Endothelial cell (in vitro differentiated cells): Measurements from ENCODE around the gene GPS1. TPM values are rescaled to one million over a fixed set of nuclear protein-coding genes. Genes with fewer than 3 reads are reported as not detected.

Experiments
- DNase-seq: peaks from one replicate; pipeline ENCODE4 v3.0.0; 2021; ENCODE audit warnings: low spot score
- H3K27ac Mint-ChIP-seq: one replicate; pipeline ENCODE4 v1.8.0; 2021; ENCODE audit warnings: mixed read lengths, inconsistent platforms; ENCODE audit not compliant: unreplicated experiment
- H3K27me3 Mint-ChIP-seq: one replicate; pipeline ENCODE4 v1.8.0; 2021; ENCODE audit warnings: mild to moderate bottlenecking, moderate library complexity, mixed read lengths, inconsistent platforms; ENCODE audit not compliant: unreplicated experiment
- H3K36me3 Mint-ChIP-seq: one replicate; pipeline ENCODE4 v1.8.0; 2021; ENCODE audit warnings: mild to moderate bottlenecking, low read depth, mixed read lengths, inconsistent platforms; ENCODE audit not compliant: unreplicated experiment
- H3K4me1 Mint-ChIP-seq: one replicate; pipeline ENCODE4 v1.8.0; 2021; ENCODE audit warnings: mild to moderate bottlenecking, mixed read lengths, inconsistent platforms; ENCODE audit not compliant: unreplicated experiment
- H3K4me3 Mint-ChIP-seq: one replicate; pipeline ENCODE4 v1.8.0; 2021; ENCODE audit warnings: mild to moderate bottlenecking, mixed read lengths, inconsistent platforms; ENCODE audit not compliant: unreplicated experiment
- H3K9me3 Mint-ChIP-seq: one replicate; pipeline ENCODE4 v1.8.0; 2021; ENCODE audit warnings: mixed read lengths, inconsistent platforms; ENCODE audit not compliant: unreplicated experiment
- total RNA-seq: library from RNA; stranded (reverse); fragmentation: NEBNext Ultra II Directional; extraction: Animal tissue kit (Norgen Biotek cat#: 25700); gene quantifications from one replicate; pipeline ENCODE4 v1.2.1, GENCODE V29; 2021; ENCODE audit not compliant: unreplicated experiment
- TF ChIP-seq, protein P1 (sequence below): fragments of 200-600 bp; sonication (generic); IDR thresholded peaks from one replicate; pipeline ENCODE4 v1.5.0; 2021; ENCODE audit warnings: antibody characterized with exemption; ENCODE audit not compliant: unreplicated experiment

The GPS1 gene
- total RNA-seq, 1 donor from 2014 or later, result 80.0 TPM

DNA sequence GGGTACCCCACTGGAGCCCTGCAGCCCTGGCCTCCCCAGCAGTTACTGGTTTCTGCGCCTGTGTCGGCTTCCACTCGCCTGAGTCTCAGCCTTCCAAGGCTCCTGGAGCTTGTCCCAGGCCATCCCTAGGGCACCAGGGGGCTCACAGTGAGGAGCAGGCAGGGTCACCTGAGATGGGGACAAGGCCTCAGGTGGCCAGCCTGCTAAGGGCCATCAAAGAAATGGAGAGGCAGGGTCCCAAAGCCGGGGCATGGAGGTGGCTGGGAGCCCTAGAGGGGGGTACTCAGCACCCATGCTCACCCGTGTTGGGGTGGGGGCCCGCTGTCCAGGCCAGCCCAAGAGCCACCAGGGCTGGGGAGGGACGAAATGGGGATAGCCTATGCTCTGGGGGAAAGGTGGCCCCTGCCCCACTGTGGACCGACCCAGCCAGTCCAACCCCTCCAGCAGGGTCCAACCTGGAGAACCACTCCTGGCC lies 45.0 kb downstream of the GPS1 start:
- TF ChIP-seq, protein P1, sequence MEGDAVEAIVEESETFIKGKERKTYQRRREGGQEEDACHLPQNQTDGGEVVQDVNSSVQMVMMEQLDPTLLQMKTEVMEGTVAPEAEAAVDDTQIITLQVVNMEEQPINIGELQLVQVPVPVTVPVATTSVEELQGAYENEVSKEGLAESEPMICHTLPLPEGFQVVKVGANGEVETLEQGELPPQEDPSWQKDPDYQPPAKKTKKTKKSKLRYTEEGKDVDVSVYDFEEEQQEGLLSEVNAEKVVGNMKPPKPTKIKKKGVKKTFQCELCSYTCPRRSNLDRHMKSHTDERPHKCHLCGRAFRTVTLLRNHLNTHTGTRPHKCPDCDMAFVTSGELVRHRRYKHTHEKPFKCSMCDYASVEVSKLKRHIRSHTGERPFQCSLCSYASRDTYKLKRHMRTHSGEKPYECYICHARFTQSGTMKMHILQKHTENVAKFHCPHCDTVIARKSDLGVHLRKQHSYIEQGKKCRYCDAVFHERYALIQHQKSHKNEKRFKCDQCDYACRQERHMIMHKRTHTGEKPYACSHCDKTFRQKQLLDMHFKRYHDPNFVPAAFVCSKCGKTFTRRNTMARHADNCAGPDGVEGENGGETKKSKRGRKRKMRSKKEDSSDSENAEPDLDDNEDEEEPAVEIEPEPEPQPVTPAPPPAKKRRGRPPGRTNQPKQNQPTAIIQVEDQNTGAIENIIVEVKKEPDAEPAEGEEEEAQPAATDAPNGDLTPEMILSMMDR, result no peak
- no peak overlapping the region for H3K27ac Mint-ChIP-seq
- no peak for DNase-seq
- peaks cover 5% of the 10 kb centered on the region for H3K27me3 Mint-ChIP-seq
- H3K4me1 Mint-ChIP-seq, result no peaks in the 10 kb centered on the region
- peak overlapping the region; percentile 37 for H3K4me3 Mint-ChIP-seq
- no peaks in the 10 kb centered on the region for H3K9me3 Mint-ChIP-seq
- H3K36me3 Mint-ChIP-seq, result peaks cover 3% of the 10 kb centered on the region

DNA sequence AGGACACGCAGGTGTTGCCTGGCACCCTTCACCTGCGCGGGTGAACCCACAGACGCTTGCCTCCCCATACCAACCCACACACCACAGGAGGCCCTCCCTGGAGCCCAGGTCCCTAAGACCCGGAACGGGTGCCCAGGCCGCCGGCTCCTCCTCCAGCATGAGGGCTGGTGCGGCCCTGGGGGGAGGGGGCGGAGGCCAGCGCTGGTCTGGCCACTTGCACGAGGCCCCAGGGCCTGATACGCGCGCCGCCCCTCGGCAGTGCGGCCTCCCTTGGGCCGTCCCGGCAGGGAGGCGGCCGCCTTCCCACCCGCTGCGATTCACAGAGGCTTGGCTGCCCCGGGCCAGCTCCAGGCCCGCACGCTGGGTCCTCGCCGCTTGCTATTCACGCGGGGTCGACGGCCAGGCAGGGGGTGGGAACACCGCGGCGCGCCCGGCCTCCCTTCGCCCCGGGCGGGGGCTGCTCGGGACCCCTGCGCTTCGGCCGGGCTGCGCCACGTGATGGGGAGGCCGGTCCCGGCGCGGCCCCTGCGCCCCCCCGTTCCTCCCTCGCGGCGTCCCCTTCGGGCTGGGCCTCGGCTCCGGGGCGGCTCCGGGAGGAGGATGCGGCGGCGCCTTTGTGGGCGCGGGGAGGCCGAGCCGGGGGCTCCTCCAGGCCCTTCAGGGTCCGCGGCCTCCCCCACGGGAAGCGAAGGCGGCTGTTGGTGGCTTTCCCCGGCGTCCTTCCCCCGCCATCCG lies 45.7 kb downstream of the GPS1 start:
- Mint-ChIP-seq H3K9me3 (no peaks in the 10 kb centered on the region), H3K27me3 (peaks cover 7% of the 10 kb centered on the region), H3K4me1 (no peaks in the 10 kb centered on the region), H3K4me3 (peak overlapping the region; percentile 37), H3K36me3 (peaks cover 3% of the 10 kb centered on the region), H3K27ac (no peak overlapping the region)
- DNase-seq, result peak; percentile 62
- TF ChIP-seq, protein P1, result no peak

DNA sequence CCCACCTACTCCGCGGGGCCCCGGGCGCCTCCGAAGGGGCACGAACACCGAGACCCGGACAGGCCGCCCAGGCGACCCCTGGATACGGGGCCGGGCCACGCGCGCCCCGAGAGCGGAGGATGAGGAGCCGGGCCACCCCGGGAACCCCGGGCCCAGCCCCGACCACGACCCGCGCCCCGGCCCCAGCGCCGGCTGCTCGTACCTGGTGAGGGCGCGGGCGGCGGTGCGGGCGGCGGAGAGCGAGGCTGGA lies 46.1 kb downstream of the GPS1 start:
- TF ChIP-seq, protein P1, result no peak
- peaks cover 3% of the 10 kb centered on the region for H3K36me3 Mint-ChIP-seq
- no peaks in the 10 kb centered on the region for H3K9me3 Mint-ChIP-seq
- H3K27me3 Mint-ChIP-seq, result peaks cover 7% of the 10 kb centered on the region
- no peaks in the 10 kb centered on the region for H3K4me1 Mint-ChIP-seq
- no peak for DNase-seq
- H3K4me3 Mint-ChIP-seq, result peak overlapping the region; percentile 47
- H3K27ac Mint-ChIP-seq, result no peak overlapping the region

DNA sequence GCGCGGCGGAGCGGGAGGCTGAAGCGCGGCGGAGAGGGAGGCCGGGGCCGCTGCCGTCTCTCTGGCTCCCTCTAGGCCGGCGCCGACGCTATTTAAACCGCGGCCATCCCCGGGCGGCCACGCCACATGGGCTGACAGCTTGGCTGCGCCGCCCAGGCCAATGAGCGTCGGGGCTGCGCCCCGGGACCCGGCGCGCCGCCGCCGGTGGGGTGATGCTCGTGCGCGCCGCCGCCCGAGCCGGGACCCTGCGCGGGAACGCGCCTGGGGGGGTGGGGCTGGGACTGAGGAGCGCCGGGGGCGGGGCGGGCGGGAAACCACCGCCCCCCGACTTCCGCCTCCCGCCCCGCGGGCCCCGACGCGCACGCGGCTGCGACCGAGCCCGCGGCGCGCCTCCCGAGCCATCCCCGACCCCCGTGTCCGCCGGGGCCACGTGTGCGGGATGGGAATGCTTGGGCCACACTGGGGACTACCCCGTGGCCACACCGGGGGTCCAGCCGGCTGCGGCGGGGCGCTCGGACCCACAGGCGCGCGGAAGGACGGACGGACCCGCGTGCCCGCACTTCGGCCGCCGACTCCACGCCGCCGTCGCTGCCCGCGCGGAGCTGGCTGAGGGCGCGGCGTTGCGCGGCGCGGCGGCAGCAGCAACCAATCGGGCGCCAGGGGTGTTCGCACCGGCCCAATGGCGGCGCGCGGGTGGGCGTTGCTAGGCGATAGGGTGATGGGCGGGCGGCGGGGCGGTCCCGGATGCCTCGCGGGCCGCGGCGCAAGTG lies 46.7 kb downstream of the GPS1 start, which contains the start of gene FASN:
FASN (minus strand) TSS at position 68 of the 770 bp plus-strand sequence. CDS start 1,791 bp downstream, outside the sequence.
- H3K36me3 Mint-ChIP-seq, result peaks cover 1% of the 10 kb centered on the region
- H3K4me3 Mint-ChIP-seq, result peak within 1 kb of the TSS; percentile 47
- no peaks in the 10 kb centered on the region for H3K9me3 Mint-ChIP-seq
- peaks cover 7% of the 10 kb centered on the region for H3K27me3 Mint-ChIP-seq
- H3K27ac Mint-ChIP-seq, result no peak within 1 kb of the TSS
- TF ChIP-seq, protein P1, result no peak
- H3K4me1 Mint-ChIP-seq, result no peaks in the 10 kb centered on the region
- DNase-seq, result peak; percentile 95
